Endothelial cell of hepatic sinusoid (primary cell): ENCODE measurements around the gene VGLL4.

ENCODE experiments used
- in situ Hi-C: cut with HindIII; loops from 2 replicates; pipeline ENCODE4 v1.10.0; 2017; ENCODE audit warnings: low sequenced_read_pairs

The VGLL4 gene

GRCh38 chr3:11589706-11590105 is 54.0 kb downstream of the VGLL4 start:
- in situ Hi-C loops, result no loop called here

DNA sequence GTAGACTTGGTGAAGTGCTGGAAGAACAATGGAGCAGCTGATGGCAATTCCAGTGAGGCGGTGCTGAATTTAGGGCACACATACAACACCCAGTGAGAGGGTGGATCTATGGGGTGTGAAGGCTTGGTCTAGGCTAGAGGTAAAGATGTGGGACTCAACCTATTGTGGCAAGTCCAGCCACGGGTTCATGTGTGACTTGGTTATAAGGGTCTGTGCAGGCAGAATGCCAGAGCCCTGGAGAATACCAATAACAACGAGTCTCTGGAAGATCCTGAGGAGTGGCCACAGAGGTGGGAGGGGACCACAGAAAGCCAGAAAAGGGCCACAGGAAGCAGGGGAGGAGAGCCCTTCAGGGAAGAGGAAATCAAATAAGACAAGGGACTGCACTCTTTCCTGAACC is 55.0 kb downstream of the VGLL4 start:
- in situ Hi-C loops, result no loop called here

DNA sequence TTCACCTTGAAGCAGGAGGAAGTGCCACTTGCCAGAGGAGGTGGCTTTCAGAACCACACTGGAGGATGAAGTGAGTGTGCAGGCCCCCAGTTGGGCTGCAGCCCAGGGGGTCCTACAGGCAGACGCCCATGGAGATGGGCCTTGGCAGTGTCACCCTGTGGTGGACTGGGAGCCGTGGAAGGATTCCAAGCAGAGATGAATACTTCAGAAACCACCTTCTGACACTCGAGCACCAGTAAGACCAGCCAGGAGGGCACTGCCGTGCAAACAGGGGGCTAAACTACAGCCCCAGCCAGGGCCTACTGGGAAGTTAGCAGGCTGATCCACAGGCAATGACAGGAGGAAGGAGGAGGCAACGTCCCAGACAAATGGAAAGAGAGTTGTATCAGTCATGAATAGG is 55.4 kb downstream of the VGLL4 start:
- in situ Hi-C loops, result no loop called here

DNA sequence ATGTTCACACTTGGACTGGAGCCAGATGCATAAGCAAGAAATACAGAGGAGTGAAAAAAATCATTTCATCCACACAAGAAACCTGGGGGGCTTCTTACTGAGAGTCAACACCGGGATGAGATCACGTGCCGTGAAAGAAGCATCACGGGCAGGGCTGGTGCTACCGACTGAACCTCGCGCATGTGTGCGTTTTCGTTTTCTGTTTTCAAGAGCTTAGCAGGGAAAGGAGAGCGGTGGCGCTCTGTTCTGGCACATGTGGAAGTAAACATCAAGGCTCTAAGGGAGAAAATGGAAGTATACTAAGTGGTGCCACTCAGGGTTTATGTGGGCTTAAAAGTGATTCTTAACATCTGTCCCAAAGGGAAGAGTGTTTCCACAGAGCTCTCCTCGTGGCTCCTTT is 55.9 kb downstream of the VGLL4 start:
- in situ Hi-C loops, result no loop called here

DNA sequence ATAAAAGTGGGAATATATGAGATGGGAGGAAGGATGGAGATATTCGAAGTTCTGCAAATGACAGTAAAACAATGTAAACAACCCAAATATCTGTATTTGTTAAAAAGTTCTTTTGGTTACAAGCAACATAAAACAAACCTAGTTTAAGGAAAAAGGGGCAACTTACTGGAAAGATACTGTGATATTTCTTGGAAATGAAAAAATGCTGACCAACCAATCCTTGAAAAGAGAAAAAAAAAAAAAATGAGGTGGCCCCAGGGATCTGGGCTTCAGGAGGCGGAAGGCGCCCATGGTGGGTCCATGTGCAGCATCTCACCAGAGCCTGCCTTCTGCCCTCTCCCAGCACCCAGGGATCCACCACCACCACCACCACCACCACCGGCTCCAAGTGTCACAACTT is 59.1 kb downstream of the VGLL4 start:
- in situ Hi-C loops, result no loop called here

DNA sequence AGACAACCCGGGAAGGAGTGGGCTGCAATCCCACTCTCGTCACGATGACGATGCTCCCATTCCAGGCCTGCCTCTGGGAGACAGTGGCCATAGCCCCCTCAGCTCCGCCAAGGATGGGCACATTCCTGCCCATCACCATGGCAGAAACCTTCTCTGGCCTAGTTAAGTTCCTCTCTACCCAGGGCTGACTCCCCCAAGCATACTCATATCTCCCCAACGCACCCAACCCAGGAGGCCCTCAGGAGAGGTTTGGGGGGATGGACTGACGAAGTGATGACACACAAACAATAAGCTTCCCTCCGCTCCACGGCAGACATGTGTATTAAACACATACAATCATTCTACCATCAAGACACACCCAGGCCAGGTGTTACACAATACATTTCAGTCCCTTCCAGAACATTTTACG is 60.1 kb downstream of the VGLL4 start:
- in situ Hi-C loops, result no loop called here

- in situ Hi-C loops, result no loop called here
Measured at GRCh38 chr3:11583235-11583634, 60.5 kb downstream of the VGLL4 start.

- in situ Hi-C loops, result no loop called here
Measured at GRCh38 chr3:11582191-11582968, 61.3 kb downstream of the VGLL4 start.

DNA sequence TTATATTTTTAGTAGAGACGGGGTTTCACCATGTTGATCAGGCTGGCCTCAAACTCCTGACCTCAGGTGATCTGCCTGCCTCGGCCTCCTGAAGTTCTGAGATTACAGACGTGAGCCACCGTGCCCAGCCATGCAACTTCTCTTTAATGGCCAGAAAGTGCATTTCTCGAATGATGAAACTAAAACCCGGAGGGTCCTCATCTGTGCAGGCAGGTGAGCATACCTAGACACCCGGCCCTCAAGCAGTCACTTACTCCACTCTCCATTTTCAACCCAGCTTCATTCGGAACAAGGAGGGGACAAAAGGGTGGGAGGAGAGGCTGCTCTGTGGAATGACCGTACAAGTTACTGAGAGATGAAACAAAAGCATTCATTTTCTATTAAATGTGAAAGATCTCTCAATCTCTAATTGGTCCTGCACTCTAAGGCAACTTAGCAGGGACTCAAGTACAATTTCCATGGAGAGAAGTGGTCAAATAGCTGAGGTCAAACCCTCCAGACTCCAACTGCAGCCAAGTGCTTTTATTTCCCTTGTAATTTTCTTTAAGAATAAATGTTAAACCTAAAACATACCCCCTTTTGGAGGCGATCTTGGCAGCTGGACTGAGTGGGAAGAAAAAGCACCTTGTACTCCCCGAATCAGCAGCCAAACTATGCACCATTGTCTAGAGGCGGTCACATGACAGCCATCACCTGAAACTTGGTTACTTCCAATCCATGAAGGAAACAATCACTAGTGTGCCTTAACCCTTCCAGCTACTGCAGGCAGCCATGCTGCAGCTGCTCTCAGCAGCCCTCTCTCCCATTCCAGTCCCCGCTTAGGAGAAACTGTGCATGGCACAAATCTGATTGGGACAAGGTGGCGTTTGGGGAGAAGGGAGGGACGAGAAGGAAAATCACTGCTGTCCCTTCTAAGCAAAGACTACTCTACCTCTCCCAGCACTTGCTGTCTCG is 62.2 kb downstream of the VGLL4 start:
- in situ Hi-C loops, result no loop called here

DNA sequence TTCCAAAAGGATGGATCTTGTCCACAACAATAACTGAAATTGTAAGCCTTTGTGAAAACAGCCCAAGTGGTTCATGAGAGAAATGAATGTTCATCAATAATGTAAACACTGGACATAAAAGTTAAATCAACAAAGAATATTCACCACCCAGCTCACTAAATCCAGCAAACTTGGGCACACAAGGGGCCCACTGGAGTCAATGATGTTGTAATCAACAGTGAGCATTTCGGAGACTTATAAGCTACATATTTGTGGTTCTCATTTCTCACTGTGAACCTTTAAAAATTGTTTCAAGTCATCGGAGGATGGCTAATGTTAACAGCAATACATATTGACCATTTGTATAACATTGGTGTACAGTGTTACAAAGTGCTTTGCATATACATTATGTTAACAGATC is 63.1 kb downstream of the VGLL4 start:
- in situ Hi-C loops, result no loop called here

DNA sequence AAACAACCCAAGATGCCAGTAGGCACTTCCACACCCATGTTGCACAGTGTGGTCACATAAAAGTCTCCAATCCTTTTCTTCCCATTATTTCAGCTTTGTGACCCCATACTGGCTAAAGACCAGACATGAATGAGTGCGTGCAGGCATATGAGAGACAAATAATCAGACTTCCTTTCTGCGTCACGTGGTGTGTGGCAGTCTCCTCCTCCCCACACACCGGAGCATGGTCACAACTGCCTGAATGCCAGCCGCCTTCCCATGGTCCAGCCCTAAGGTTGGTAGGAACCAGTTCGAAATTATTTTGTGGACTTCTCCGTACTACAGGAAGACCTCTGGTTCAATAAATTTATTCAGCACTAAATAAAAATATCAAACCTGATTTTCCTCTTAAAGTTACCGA is 65.5 kb downstream of the VGLL4 start:
- in situ Hi-C loops, result no loop called here

DNA sequence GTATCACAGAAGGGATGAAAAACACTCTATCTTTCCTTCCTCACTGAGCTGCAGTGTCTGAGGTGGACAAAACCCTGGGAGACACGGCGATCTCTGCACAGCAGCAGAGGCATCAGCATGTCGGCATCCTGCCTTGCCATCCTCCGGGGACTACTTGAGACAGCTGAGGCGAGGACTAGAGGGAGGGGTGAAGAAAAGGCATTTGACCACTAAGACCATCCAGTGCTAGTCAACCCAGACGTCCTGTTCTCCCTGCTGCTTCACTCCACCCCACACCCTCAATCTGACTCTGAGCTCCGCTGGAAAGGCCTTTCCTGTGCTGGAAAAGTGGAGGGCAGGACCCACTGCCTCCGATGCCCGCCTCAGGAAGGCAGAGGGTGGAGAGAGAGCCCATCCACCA is 67.3 kb downstream of the VGLL4 start:
- in situ Hi-C loops, result no loop called here

- in situ Hi-C loops, result no loop called here
Measured at GRCh38 chr3:11575677-11576076, 68.0 kb downstream of the VGLL4 start.

DNA sequence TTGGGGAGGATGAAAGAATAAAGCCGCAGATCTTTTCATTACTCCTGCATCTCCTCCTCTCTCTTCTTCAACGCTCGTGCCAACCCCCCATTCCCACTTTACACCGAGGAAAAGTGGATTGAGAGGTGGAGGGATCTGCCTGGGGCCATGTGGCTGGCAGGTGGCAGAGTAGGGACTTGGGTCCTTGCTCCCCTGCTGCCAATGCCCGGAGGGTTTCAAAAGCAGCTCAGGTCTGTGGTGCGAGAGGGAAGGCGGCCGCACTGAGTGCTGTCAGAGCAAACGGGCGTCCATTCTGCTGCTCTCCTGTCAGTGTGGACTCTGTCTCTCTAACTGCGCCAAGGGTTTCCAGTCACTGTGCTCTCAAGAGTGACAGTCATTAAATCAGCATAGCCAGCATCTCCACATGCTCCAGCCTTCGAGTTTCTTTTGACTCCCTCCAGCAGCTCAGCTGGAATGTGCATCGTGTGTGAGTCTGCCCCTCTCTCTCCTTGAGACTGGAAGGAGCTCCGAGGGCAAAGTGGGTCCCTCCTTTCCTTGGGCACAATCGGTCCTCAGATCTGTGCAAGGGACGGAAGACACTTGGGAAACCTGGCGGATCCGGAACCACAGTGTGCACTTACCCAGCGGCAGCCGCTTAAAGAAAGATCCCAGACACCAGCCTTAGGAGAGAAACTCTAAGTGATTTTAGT is 68.6 kb downstream of the VGLL4 start:
- in situ Hi-C loops, result loop anchor here (5.0 kb wide), 1 partner anchor 62 kb away; no protein-coding TSS in a partner anchor

- in situ Hi-C loops, result loop anchor here (5.0 kb wide), 1 partner anchor 65 kb away; no protein-coding TSS in a partner anchor
Measured at GRCh38 chr3:11572660-11573059, 71.1 kb downstream of the VGLL4 start.

DNA sequence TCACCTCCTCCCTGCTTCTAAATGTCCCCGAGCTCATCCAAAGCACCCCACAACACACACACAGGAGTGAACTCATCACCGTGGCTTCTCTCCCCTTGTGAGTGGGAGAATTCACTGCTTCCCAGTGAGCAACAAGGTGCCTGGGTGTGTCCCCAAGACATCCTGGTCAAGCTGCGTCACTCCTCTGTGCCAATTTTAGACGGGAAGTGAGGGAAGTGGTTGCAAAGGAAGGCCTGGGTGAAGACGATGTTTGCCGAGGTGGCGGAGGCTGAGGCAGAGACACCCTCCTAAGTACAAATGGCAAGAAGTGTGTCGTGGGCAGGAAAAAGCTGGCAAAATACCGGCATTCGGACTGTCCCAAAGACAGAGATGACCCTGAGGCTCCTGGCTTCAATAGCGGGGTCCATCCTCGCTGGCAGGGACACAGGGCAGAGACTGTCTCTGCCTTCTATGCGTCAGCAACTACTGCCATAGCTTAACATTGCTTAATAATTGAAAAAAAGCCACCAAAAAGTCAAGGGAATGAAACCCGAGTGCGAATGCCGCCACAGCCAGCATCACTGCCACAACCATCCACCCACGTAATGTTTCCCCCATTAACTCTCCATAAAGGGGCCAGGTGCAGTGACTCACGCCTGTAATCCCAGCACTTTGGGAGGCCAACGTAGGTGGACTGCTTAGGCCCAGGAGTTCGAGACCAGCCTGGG is 72.8 kb downstream of the VGLL4 start:
- in situ Hi-C loops, result loop anchor here (5.0 kb wide), 1 partner anchor 66 kb away; no protein-coding TSS in a partner anchor

GRCh38 chr3:11570251-11570650 is 73.5 kb downstream of the VGLL4 start:
- in situ Hi-C loops, result loop anchor here (5.0 kb wide), 1 partner anchor 67 kb away; no protein-coding TSS in a partner anchor

DNA sequence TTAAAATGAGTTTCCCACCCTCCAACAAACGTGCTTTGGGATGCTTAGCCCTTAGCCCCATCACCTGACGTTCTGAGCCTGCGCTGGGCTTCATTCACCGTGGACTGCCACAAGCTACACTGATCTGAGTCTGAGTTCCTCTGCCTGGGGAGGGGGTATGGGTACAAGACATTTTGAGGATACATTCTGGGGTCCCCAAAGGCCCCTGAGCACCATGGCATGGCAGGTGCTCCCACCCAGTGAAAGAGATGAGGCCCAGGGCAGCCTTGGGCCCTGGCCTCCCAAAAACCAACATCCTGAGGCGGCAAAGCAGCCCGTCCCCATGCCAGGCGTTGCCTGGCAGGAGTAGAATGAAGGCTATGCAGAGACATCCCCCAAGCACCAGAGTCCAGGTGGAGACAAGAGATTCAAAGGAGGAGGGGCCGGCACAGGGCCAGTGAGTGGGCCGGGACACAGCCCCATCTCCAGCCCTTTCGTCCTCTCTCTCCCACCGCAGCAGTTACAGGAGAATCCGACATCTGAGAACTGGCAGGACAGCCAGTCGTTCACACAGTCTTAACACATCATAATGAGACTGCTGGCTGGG is 74.5 kb downstream of the VGLL4 start:
- in situ Hi-C loops, result no loop called here

GRCh38 chr3:11568503-11569155 is 75.1 kb downstream of the VGLL4 start:
- in situ Hi-C loops, result no loop called here
